Measurements from ENCODE around the gene PRKG1.

DNA sequence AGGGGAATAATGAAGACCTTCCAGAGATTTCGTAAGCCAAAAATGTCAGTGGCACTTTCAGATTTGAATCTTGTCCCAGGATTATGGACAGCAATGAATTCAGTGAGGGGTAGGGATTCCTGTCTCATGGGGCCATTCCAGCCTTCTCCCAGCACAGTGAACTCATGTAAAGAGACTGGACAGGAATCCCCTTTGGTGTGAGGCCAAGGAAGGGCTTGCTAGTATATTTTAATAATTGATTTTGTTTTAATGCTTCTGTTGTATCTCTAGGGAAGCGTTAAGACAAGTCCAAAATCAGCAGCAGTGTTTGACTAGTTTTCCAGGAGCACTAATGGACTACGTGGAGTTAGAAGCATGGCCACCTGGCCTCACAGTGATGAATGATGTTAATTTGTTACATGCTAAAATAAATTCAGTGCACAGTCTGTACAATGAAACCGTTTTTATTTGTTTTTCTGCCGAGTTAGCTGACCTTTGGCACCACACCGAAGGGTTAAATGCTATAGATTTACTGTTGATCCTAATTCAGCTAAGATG lies 1025.8 kb downstream of the PRKG1 start:
- TF ChIP-seq, protein P1, sequence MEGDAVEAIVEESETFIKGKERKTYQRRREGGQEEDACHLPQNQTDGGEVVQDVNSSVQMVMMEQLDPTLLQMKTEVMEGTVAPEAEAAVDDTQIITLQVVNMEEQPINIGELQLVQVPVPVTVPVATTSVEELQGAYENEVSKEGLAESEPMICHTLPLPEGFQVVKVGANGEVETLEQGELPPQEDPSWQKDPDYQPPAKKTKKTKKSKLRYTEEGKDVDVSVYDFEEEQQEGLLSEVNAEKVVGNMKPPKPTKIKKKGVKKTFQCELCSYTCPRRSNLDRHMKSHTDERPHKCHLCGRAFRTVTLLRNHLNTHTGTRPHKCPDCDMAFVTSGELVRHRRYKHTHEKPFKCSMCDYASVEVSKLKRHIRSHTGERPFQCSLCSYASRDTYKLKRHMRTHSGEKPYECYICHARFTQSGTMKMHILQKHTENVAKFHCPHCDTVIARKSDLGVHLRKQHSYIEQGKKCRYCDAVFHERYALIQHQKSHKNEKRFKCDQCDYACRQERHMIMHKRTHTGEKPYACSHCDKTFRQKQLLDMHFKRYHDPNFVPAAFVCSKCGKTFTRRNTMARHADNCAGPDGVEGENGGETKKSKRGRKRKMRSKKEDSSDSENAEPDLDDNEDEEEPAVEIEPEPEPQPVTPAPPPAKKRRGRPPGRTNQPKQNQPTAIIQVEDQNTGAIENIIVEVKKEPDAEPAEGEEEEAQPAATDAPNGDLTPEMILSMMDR (IDR thresholded peaks at IDR 0.05): no peak
- TF ChIP-seq POLR2A (IDR thresholded peaks at IDR 0.05): no peak
- TF ChIP-seq EP300 (IDR thresholded peaks at IDR 0.05): no peak
